NCI-H526 treated with DMSO at 0.1 percent for 48 hours (cell line): Measurements from ENCODE around the gene ESAM.
A peak's percentile ranks its signal among the peaks of the same experiment; 100 is the strongest.

Experiments
- DNase-seq: peaks from one replicate; lab custom pipeline; 2025; lab: John Stamatoyannopoulos, UW

ESAM gene

GRCh38 chr11:124753205-124753604 is 8.9 kb downstream of the ESAM start:
- DNase-seq = no peak

GRCh38 chr11:124752471-124753102 is 9.5 kb downstream of the ESAM start:
- no peak for DNase-seq

GRCh38 chr11:124751741-124752470 is 10.2 kb downstream of the ESAM start, which contains the start of gene VSIG2:
VSIG2 (minus strand) TSS chr11:124752255; CDS start chr11:124752137, 118 bp downstream.
- no peak for DNase-seq

- DNase-seq = no peak
Measured at GRCh38 chr11:124751391-124751740, 10.7 kb downstream of the ESAM start.

GRCh38 chr11:124749912-124750311 is 12.2 kb downstream of the ESAM start:
- DNase-seq = no peak

- no peak for DNase-seq
Measured at GRCh38 chr11:124748481-124749343, 13.4 kb downstream of the ESAM start.

- DNase-seq = no peak
Measured at GRCh38 chr11:124748100-124748418, 14.0 kb downstream of the ESAM start.

GRCh38 chr11:124747406-124748099 is 14.5 kb downstream of the ESAM start:
- DNase-seq = no peak

GRCh38 chr11:124746621-124747243 is 15.4 kb downstream of the ESAM start:
- DNase-seq = peak; percentile 95

- DNase-seq = peak; percentile 59
Measured at GRCh38 chr11:124745835-124746620, 16.1 kb downstream of the ESAM start.

GRCh38 chr11:124745270-124745834 is 16.7 kb downstream of the ESAM start:
- no peak for DNase-seq

- no peak for DNase-seq
Measured at GRCh38 chr11:124743050-124743449, 19.0 kb downstream of the ESAM start.

GRCh38 chr11:124742555-124742954 is 19.5 kb downstream of the ESAM start:
- DNase-seq = no peak

GRCh38 chr11:124740277-124740882 is 21.7 kb downstream of the ESAM start:
- peak; percentile 85 for DNase-seq

- DNase-seq = peak; percentile 98
Measured at GRCh38 chr11:124739479-124740276, 22.4 kb downstream of the ESAM start, which contains the start of gene NRGN. NRGN (plus strand) TSS chr11:124739942; CDS start chr11:124740085, 143 bp downstream.

- no peak for DNase-seq
Measured at GRCh38 chr11:124738713-124739478, 23.2 kb downstream of the ESAM start.

GRCh38 chr11:124737638-124738305 is 24.3 kb downstream of the ESAM start:
- no peak for DNase-seq

- DNase-seq = no peak
Measured at GRCh38 chr11:124736736-124737135, 25.4 kb downstream of the ESAM start.
